ENCODE results near the gene CCDC32.
A peak's percentile ranks its signal among the peaks of the same experiment; 100 is the strongest.

The CCDC32 gene

GRCh38 chr15:40511472-40512133, 53.2 kb downstream of the CCDC32 start:
- peak; percentile 12 for DNase-seq

GRCh38 chr15:40511093-40511471, 53.8 kb downstream of the CCDC32 start:
- DNase-seq, result peak; percentile 19

- no peak for DNase-seq
Observed at GRCh38 chr15:40510201-40510600, 54.6 kb downstream of the CCDC32 start.

GRCh38 chr15:40508216-40508615, 56.6 kb downstream of the CCDC32 start:
- no peak for DNase-seq

- peak; percentile 72 for DNase-seq
Observed at GRCh38 chr15:40506964-40507571, 57.8 kb downstream of the CCDC32 start.
